SU-DHL-6 (cell line): ENCODE measurements around the gene ALDH3A1.

Experiments used
- CTCF ChIP-seq: fragments of 200-600 bp; sonication (generic); IDR thresholded peaks from one replicate; pipeline ENCODE4 v1.5.1; 2017; ENCODE audit warnings: antibody characterized with exemption, mild to moderate bottlenecking, low read length, moderate library complexity; ENCODE audit not compliant: insufficient read depth, poor library complexity, severe bottlenecking
- EZH2phosphoT487 ChIP-seq: fragments of 200-600 bp; sonication (generic), shearing (Covaris generic); conservative IDR thresholded peaks from 2 replicates; pipeline ENCODE4 v1.6.1; 2018; ENCODE audit warnings: mild to moderate bottlenecking, antibody characterized with exemption, low read length, moderate library complexity, mixed read lengths

- TF ChIP-seq CTCF (no peak), EZH2phosphoT487 (no peak)
These were observed 24.0 kb upstream of the ALDH3A1 start for GRCh38 chr17:19771971-19772630.
